ENCODE results near the gene VTI1A.

DNA sequence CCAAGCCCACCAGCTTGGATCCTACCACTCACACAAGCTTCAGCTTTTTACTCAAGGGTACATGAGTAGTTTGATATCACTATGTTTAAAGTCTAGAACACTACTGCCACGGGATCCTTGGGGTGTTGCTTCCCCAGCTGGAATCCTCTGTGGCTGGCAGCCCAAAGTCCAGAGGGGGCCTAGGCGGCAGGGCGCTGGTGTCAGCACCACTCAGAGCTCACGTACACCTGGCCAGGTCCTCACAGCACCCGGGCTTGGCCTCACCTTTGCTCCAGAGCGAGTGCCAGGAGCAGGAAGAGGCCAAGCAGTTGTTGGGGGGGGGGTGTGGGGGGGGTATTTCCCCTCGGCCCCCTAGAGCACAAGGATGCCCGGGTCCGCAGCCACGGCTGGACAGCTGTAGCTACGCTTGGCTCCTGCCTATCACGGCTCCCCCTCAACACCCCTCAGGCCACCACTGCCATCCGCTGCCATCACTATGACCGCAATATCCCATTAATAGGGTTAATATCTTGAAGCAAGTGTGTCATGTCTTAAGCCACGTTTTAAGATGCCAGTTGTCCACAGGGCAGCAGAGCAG is 17.3 kb upstream of the VTI1A start:
- no peak for TF ChIP-seq EZH2 (IDR thresholded peaks at IDR 0.05; ENCODE audit: borderline replicate concordance, low read length)
- TF ChIP-seq CTCF (conservative IDR thresholded peaks at IDR 0.05 in 1 of 2, IDR thresholded peaks at IDR 0.05 in 1 of 2; ENCODE audit: extremely low read depth in 1 of 2, insufficient read depth in 1 of 2, low read depth in 1 of 2, low read length in 2 of 2) = no peak
